Stimulated activated CD4-positive, alpha-beta T cell treated with anti-CD3 and anti-CD28 coated beads, TNF-alpha, amount 100 ng/mL, for 4 hours (primary cell): ENCODE results near the gene CFLAR.
A peak's percentile ranks its signal among the peaks of the same experiment; 100 is the strongest.
"Not testable (repeated sequence)": the region's sequence is repeated elsewhere in the genome, so short reads cannot be mapped to it uniquely, and the experiment has no call there.

Experiments
- DNase-seq, 3 experiments: peaks; one replicate each; pipeline ENCODE4 v3.0.0-alpha.2; 2020; ENCODE audit warnings: low read depth in 3 of 3

The CFLAR gene

GRCh38 chr2:201149064-201149820, 33.3 kb downstream of the CFLAR start:
- no peak for DNase-seq

DNA sequence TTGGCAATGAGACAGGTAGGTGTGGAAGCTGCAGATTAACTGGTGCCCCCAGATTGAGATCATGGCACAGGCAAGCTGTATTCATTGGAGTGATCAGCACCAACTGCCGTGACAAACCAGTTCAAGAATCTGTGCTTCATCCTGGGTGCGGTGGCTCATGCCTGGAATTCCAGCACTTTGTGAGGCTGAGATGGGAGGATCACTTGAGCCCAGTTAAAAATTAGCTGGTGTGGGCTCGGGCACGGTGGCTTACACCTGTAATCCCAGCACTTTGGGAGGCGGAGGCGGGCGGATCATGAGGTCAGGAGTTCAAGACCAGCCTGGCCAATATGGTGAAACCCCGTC, 33.8 kb downstream of the CFLAR start:
- not testable (repeated sequence) for DNase-seq

DNA sequence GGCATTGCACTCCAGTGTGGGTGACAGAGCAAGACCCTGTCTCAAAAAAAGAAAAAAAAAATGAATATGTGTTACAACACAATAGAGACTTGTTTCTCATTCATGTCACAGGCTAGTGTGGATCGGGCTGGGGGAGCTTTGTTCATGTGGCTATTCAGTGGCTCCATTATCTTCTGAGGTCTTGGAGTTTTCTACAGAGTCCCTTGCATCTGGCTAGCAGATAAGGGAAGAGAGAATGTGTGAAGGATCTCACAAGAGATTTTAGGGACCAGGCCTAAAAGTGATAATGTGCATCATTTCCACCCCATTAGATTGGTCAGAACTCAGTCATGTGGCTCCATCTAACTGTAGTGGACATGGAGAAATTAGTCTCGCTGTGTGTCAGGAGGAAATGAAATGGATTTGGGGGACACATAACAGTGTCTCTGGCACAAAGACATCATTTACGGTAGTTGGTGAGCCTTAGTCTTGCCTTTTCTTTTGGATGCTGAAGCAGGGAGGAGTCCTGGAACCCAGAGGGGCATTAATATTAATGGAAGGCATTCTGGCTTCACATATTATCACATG, 34.6 kb downstream of the CFLAR start:
- DNase-seq = no peak

- no peak for DNase-seq
Observed at GRCh38 chr2:201151127-201151981, 35.4 kb downstream of the CFLAR start.

GRCh38 chr2:201152517-201152916, 36.6 kb downstream of the CFLAR start:
- DNase-seq = no peak

DNA sequence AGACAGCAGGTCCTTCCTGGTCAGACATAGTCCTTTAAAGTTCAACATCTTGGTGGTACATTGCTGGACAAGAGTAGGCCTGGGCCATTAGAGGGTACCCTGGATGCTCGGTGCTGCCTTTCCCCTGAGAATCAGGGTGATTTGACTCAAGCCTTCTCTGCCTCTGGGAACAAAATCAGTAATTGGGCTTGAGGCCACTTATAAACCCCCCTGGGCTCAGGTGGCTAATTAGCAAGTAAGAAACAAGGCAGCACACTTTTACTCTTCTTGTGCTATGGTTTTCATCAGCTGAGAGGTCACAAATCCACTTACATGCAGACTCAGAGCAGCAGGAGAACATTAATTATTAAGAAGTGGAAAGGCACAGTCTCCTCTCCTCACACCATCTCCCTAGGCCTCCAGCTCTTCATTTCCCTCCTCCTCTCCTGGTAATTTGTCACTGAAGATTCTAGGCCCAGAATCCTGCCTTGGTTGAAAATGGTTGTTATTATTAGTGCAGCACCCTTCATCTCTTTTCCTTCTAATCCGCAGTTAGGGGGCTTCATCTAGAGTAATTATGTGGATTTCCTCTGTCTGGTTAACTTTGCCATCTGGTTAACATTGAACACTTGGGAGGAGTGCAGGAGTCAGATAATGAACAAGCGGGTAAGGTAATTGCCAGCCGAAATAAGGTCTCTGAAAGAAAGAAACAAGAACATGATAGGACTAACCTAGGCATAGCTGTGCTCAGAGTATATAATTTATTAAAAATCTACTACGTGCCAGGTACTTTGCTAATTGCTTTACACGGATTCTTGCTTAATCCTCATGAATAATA, 37.2 kb downstream of the CFLAR start:
- DNase-seq = no peak

DNA sequence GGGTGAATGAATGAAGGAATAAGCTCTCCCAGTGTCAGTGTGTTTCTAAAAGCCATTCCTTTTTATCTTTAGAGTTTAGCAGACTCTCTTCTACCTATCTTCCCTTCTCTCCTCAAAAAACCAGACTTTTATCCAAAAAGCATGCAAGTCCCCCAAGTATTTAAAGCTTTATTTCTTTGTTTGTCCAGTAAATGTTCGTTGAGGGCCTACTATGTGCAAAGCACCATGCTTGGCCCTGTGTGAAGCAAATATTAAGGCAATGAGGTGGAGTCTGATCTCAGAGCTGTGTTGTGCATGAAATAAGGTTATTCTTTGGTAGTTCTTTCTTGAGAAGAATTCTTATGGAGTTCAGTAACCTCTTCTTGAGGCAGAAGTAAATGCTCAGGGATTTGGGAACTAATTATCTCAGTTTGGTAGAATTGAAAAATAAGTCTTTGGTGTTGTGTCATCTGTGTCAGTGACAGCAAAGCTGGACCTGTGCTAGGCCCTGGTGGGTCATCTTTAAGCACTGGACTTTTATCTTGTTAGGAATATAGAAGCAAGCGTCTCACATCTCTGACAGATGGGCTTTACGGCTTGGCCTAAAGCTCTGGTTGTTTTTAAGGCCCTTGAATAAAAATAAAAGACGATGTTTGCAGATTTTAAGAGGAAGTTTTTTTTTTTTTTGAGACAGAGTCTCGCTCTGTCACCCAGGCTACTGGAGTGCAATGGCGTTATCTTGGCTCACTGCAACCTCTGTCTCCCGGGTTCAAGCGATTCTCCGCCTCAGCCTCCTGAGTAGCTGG, 38.8 kb downstream of the CFLAR start:
- DNase-seq = no peak

- DNase-seq = no peak
Observed at GRCh38 chr2:201156036-201156435, 40.1 kb downstream of the CFLAR start.

DNA sequence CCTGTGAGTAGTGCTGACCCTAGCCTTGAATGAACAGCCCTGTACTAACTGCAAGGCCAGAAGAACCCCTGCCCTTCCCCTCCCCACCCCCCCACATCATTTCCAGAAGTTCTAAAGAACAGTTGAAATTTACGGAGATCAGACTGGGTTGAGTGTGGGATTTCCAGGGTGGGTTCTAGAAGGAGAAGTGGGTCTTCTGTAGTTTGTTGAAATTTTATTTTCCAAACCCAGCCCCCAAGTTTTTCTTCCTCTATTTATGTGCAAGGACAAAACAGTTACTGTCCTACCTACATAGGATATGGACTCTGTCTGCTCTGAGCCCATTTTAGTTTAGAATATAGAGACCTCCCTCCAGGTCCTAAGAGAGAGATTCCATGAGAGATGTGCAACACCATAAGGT, 40.7 kb downstream of the CFLAR start:
- no peak for DNase-seq

- no peak for DNase-seq
Observed at GRCh38 chr2:201157694-201158093, 41.7 kb downstream of the CFLAR start.

DNA sequence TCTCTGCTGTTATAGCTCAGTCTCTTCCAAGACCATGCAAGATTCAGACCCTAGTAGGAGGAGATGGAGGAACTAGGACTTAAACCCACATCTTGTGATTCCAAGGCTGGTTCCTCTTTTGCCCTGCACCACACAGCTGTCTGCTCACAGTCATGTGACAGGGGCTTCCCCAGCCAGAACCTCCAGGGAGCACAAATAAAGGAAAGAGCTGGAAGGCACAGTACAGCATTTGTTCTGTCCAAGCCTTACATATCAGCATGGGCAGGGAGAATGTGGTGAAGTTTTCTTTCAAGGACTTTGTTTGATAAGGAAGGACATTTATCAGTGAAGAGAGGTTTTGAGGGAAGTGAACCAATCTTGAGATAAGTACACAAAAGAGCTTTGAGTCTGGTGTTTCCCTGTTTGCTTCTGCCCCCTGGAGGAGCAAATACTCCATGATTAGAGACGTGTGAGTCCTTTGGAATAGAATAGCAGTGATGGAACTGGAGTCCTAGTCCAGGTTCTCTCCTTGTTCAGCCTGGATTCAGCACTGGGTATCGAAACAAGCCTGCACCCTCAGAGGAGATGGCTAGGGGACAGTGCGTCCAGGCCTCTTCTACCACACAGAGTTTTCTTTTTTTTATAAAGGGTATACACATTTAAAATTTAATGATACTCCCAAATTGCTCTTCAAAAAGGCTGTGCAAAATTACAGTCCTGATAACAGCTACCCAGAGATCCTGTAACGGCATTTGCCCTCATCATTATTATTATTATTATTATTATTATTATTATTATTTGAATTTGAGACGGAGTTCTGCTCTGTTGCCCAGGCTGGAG, 42.4 kb downstream of the CFLAR start:
- peak in 2 of 3 experiments; percentile 27 to 35 for DNase-seq

- no peak for DNase-seq
Observed at GRCh38 chr2:201164166-201164565, 48.2 kb downstream of the CFLAR start.

DNA sequence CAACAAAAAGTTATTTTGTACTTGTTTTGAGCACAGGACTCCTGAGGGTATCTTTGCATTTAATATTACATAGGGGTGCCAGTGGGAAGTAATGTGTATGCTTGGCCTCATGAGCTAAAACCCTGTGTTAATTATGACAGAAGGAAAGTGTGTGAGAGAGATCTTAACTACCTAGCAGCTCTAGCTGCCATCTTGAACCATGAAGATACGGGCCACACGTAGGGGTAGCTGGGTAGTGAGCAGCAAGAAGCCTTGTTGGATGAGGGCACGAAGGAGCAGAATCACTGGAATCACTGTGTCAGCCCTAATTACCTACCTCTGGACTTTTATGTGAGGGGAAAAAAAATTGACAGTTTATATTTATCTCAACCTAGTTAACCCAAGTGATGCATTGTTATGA, 51.6 kb downstream of the CFLAR start:
- no peak for DNase-seq

GRCh38 chr2:201168496-201168895, 52.5 kb downstream of the CFLAR start:
- DNase-seq = not testable (repeated sequence)

DNA sequence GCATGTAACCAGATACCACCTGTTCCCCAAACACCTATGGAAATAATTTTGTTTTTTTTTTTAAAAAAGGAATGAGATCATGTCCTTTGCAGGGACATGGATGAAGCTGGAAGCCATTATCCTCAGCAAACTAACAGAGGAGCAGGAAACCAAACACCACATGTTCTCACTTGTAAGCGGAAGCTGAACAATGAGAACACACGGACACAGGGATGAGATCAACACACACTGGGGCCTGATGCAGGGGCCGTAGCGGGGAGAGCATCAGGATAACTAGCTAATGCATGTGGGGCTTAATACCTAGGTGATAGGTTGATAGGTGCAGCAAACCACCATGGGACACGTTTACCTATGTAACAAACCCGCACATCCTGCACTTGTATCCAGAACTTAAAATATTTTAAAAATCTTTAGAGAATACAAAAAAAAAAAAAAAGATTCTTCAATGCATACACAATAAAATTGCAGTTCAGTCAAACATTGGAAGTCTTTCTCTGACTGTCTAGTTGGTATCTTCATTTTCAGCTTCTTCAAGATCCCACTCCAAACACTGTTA, 55.4 kb downstream of the CFLAR start:
- DNase-seq = no peak

GRCh38 chr2:201172279-201172678, 56.3 kb downstream of the CFLAR start:
- DNase-seq = no peak

DNA sequence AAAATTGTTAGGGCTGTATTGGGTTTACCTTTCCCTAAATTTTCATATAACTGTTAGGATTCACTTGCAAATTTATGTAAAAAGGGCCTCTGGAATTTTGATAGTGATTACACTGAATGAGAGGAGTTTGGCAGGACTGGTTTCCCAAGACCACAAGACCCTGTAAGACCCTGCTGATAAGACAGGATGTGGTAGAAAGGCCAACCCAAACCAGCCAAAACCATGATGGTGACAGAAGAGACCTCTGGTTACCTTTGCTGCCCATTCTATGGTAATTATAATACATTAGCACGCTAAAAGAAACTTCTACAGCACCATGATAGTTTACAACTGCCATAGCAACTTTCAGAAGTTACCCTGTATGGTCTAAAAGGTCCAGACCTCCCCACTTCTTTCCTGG, 58.7 kb downstream of the CFLAR start:
- no peak for DNase-seq

- no peak for DNase-seq
Observed at GRCh38 chr2:201176081-201176481, 60.1 kb downstream of the CFLAR start.

- no peak for DNase-seq
Observed at GRCh38 chr2:201180010-201180409, 64.0 kb downstream of the CFLAR start.
